ENCODE data around the gene EEFSEC.

Gene EEFSEC

GRCh38 chr3:128378631-128379347 lies 225.5 kb downstream of the EEFSEC start:
- DNase-seq = no peak

GRCh38 chr3:128379367-128380160 lies 226.3 kb downstream of the EEFSEC start:
- no peak for DNase-seq

- no peak for DNase-seq
Measured at GRCh38 chr3:128380295-128380694, 227.0 kb downstream of the EEFSEC start.

- no peak for DNase-seq
Measured at GRCh38 chr3:128380719-128381118, 227.4 kb downstream of the EEFSEC start.

GRCh38 chr3:128381609-128382008 lies 228.3 kb downstream of the EEFSEC start:
- DNase-seq = no peak

- no peak for DNase-seq
Measured at GRCh38 chr3:128382221-128382807, 229.0 kb downstream of the EEFSEC start.

- peak; percentile 67 for DNase-seq
Measured at GRCh38 chr3:128383316-128384235, 230.3 kb downstream of the EEFSEC start.

- no peak for DNase-seq
Measured at GRCh38 chr3:128385080-128385832, 232.0 kb downstream of the EEFSEC start.

- DNase-seq = no peak
Measured at GRCh38 chr3:128388932-128389331, 235.7 kb downstream of the EEFSEC start.

GRCh38 chr3:128390867-128391266 lies 237.6 kb downstream of the EEFSEC start:
- no peak for DNase-seq

- no peak for DNase-seq
Measured at GRCh38 chr3:128392021-128392420, 238.7 kb downstream of the EEFSEC start.

- no peak for DNase-seq
Measured at GRCh38 chr3:128392818-128393544, 239.7 kb downstream of the EEFSEC start.

GRCh38 chr3:128394033-128394432 lies 240.8 kb downstream of the EEFSEC start:
- no peak for DNase-seq

GRCh38 chr3:128395046-128395445 lies 241.8 kb downstream of the EEFSEC start:
- DNase-seq = no peak

- no peak for DNase-seq
Measured at GRCh38 chr3:128395500-128396162, 242.3 kb downstream of the EEFSEC start.

GRCh38 chr3:128397484-128397883 lies 244.2 kb downstream of the EEFSEC start:
- DNase-seq = no peak

- no peak for DNase-seq
Measured at GRCh38 chr3:128398586-128398985, 245.3 kb downstream of the EEFSEC start.

- DNase-seq = no peak
Measured at GRCh38 chr3:128399221-128399915, 246.1 kb downstream of the EEFSEC start.

GRCh38 chr3:128400671-128401070 lies 247.4 kb downstream of the EEFSEC start:
- no peak for DNase-seq

- DNase-seq = no peak
Measured at GRCh38 chr3:128402319-128402718, 249.0 kb downstream of the EEFSEC start.

Data from activated T-cell treated with anti-CD3 and anti-CD28 coated beads, Interleukin-2, amount 50 U/mL, for 1 hour (primary cell).